NCI-H1436 treated with DMSO at 0.1 percent for 48 hours (cell line): ENCODE data around the gene AJUBA.
"Not testable (repeated sequence)": the region's sequence is repeated elsewhere in the genome, so short reads cannot be mapped to it uniquely, and the experiment has no call there.

Experiments used
- DNase-seq: peaks from one replicate; lab custom pipeline; 2025; lab: John Stamatoyannopoulos, UW

Gene AJUBA

GRCh38 chr14:22979748-22980392, 2.5 kb downstream of the AJUBA start:
- DNase-seq, result no peak

DNA sequence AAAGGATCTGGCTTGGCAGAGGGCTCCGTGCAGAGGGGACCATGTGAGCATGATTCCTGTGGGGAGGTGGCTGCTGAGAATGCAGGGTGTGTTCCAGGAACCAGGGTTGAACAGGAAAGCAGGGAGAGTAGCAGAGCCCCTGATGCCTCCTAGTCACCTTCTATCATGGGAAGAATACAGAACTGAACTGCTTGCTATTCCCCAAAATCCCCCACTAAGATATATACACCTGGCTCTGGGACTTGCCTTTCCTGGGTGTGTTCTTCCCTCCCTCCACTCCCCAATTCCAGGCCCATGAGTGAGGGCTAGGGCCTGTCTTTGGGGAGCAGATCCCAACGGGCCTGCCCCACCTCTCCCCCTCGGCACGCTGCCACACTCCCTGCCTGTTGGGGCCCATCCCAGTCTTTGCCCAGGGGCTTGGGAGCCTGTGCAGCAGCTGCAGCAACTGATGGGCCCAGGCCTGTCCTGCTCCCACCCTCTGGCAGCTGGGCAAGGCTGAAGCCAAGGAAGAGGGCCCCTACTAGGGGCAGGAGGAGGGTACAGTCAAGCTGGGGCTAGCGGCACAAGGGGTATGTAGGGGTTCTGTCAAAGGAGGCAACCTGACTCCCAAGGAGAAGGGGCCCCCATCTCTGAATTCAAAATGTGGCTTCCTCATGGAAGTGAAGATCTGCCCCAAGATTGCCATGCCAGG, 3.2 kb downstream of the AJUBA start:
- no peak for DNase-seq

DNA sequence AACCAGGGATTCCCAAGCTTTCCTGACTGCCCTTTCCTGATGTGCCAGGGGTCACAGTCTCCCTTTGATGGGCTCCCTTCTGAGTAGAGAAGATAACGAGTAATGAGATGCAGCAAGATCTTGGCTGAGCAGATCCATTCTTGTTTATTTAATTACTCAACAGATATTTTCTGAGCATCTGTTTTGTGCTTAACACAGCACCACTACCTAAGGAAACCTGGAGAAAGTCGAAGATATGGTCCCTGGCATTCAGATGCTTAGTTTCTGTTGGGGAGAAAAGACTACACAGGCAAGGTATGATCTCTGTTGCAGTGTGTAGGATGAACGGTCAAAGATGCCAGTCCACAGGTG, 3.9 kb downstream of the AJUBA start:
- DNase-seq, result no peak

GRCh38 chr14:22977684-22978486, 4.5 kb downstream of the AJUBA start:
- no peak for DNase-seq

- no peak for DNase-seq
These were observed 5.0 kb downstream of the AJUBA start for GRCh38 chr14:22977434-22977683.

DNA sequence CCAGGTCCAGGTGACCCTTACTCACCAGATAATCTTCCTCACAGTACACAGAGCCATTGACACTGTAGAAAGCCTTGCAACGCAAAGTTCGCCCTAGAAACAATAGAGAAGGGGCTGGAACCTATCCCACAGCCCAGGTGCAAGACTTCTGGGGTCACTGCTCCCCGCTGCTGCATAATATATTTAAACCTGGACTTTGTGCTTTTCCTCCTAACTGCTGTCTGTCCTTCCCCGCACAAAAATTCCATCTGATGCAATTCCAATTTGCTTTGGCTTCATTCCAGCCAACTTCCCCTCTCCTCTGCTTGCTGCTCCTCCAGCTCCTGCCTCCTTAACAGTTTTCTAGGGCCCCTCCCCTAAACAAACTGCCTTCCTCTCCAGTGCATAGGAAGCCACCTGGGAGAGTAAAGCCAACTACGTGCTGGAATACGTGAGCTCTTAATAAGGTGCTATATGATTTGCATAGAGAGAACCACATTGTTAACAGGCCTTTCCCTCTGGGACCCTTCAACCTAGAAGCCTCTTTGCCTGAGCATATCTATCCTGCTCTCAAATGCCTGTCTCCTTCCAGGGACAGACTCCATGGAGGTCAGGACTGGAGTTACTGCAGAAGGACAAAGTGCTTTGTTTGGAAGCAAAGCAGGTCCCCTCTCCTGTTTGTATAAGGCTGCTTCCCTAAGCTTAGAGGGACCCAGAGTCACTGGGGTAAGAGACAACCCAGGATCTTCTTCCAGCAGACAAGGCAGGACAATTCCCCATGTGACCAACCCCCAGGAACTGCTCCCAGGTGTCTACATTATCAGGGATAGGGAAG, 5.5 kb downstream of the AJUBA start:
- peak; percentile 32 for DNase-seq

- no peak for DNase-seq
These were observed 7.6 kb downstream of the AJUBA start for GRCh38 chr14:22974530-22975313.

- DNase-seq, result no peak
These were observed 8.9 kb downstream of the AJUBA start for GRCh38 chr14:22973217-22974032.

- DNase-seq, result no peak
These were observed 9.9 kb downstream of the AJUBA start for GRCh38 chr14:22972313-22972930.

DNA sequence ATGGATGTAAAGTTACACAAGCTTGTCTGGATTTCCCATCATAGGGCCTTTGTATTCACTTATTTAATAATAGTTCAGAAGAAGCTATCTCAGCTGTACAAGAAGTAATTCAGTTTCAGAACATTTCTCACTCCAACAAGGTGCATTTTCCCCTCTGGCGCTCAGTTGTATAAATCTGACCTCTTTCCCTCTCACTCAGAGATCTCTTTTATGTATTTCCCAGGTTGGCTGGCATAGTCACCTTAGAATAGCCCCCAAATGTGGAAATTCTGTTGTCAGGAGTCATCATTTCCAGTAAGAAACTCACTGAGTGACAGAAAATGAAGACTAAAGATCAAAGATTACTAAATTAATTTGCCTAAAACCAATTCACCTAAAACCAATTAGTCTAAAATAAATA, 11.2 kb downstream of the AJUBA start:
- no peak for DNase-seq

- no peak for DNase-seq
These were observed 15.5 kb downstream of the AJUBA start for GRCh38 chr14:22966783-22967269.

DNA sequence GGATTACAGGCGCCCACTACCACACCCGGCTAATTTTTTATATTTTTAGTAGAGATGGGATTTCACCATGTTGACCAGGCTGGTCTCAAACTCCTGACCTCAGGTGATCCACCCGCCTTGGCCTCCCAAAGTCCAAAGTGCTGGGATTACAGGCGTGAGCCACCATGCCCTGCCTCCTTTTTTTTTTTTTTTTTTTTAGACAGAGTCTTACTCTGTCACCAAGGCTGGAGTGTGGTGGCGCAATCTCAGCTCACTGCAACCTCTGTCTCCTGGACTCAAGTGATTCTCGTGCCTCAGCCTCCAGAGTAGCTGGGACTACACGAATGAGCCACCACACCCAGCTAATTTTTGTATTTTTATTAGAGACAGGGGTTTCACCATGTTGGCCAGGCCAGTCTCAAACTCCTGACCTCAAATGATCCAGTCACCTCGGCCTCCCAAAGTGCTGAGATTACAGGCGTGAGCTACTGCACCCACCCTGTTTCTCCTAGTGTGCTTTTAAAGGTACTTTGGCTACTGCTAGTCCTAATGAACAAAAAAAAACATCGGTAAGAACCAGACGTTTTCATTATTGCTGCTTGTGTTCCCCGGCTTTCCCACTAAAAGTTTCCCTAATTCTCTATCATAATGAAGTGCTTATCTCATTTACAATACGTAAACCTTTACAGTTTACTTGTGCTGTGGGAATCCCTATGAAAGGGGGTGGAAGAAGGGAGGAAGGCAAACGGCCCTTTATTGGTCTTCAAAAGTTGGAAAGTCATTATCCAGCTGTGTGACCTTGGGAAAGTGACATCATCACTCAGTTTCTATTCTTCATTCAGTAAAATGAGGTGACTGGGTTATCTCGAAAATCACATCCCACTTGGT, 16.2 kb downstream of the AJUBA start:
- not testable (repeated sequence) for DNase-seq

DNA sequence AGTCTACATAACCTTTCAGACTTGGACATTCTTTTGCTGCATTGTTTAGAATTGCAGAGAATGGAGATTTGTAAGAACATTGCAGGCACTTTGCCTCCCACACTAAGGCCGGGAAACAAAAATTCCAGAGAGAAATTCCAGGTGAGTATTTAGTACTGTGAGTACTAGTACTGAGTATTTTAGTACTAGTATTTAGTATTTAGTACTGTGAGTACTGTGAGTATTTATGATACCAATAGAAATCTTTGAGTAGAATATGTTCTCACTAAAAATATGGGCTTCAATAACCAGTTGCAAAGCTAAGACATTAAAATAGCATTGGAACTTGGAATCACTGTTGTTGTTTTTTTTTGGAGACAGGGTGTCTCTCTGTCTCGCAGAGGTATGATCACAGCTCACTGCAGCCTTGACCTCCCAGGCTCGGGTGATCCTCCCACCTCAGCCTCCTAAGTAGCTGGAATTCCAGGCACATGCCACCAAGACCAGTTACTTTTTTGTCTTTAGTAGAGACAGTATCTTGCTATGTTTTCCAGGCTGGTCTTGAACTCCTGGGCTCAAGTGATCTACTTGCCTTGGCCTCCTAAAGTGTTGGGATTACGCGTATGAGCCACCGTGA, 20.2 kb downstream of the AJUBA start:
- no peak for DNase-seq

DNA sequence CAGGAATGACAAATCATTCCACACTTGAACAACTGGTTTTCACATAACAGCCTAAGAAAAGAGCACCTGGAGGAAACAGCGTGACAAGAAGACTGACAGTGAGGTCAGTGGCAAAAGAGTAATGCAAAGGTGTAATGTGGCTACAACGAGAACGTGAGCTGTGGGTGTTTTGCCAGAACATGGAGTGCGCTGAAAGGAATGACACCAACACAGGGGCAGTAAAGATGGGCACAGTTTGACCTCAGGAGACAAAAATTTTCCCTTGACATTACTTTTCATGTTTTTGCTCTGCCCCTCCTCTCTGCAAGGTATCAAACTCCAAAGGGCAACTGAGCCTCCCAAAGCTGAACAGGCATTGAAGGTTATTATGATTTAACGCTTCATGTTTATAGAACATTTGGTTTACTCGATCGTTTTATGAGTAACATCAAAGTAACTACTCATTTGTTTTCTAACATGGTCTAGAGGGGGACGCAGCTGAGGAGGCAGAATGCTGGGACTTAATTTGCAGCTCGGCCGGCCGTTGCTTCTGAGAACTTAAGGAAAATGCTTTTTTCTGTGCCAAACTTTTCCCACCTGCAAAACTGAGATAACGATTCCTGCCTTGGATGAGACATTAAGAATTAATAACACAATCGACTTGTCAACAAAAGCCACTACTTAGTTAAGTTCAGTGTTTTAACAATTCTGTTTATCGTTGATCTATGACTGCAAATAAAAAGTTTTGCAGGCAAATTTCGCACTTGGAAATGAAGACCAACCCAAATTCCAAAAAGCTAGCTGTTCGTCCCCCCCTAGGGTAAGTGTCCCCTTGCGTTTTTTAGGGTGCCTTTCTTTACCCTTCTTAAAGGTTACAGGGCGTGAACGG, 26.4 kb downstream of the AJUBA start:
- no peak for DNase-seq

DNA sequence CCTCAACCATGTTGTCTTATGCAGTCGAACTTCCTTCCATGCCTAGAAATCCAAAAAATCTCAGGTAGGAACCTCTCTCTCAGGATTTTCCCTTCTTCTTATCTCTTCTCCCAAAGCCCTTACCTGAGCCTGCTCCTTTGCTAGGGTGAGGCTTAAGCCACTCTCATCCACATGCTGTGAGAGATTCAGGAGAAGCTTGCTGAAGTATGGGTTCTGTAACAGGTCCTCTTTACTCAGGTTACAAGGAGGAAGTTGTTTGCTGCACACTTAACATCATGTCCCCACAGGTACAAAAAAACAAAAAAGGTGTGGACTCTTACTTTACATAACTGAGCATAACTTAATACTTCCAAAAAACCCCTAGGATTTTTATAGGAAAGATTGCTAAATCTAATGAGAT, 29.9 kb downstream of the AJUBA start:
- no peak for DNase-seq

DNA sequence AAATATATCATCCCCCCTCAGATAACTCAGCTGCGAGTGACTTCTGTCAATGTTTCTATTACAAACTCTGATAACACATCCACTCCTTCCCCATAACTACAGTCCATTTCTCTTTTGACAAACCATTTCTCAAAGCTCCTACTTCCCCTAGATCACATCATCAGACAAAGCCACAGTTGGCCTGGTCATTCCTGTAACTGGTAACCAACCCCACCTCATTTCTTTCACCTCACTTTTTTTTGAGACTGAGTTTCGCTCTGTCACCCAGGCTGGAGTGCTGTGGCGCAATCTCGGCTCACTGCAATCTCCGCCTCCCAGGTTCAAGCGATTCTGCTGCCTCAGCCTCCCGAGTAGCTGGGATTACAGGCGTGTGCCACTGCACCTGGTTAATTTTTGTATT, 30.6 kb downstream of the AJUBA start:
- not testable (repeated sequence) for DNase-seq

GRCh38 chr14:22945642-22946041, 36.7 kb downstream of the AJUBA start:
- no peak for DNase-seq

GRCh38 chr14:22939684-22940083, 42.7 kb downstream of the AJUBA start:
- DNase-seq, result no peak
